ENCODE data around the gene RAB31. TPM values are rescaled to one million over a fixed set of nuclear protein-coding genes. Genes with fewer than 3 reads are reported as not detected.

Gene RAB31
- total RNA-seq, 1 experiment from 2014 or later, result 32.9 TPM

DNA sequence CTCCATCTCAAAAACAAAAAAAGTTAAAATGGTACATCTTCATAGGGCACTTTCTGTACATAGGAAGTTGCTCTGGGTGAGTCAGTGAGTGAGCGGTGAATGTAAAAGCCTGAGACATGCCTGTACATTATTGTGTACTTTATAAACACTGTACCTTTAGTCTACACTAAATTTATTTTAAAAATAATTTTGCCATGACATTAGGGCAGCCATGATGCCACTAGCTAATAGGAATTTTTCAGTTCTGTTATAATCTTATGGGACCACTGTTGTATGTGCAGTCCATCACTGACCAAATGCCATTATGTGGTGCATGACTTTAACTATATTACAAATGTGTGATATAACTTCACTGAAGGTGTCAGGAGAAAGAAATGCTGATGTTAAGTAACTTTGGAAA lies 166.6 kb downstream of the RAB31 start:
- peaks cover 22% of the 10 kb centered on the region for H3K4me1 Mint-ChIP-seq
- DNase-seq (ENCODE audit: low spot score), result no peak
- POLR2A ChIA-PET, result no interaction called here

DNA sequence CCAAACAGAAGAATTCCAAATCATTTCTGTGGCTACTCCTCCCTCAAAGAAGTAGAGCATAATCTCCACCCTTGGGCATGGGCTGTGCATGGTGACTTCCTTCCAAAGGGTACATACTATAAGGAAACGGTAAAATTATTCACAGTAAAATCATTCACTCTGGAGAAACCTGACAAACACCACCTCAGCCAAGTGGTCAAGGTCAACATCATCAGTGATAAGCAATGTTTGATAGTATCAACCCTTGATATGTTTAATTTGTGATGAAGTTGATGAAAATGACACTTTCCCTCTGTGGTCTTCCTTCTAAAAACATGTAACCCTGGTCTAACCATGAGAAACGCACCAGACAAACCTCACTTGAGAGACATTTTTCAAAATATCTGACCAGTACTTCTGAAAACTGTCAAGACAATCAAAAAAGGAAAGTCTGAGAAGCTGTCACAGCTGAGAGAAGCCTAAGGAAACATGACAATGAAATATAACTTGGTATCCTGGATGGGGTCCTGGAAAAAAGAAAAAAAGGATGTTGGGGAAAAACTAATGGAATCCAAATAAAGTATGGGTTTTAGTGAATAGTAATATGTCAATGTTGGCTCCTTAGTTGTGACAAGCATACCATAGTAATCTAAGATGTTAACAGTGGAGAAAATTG lies 168.2 kb downstream of the RAB31 start:
- POLR2A ChIA-PET, result no interaction called here
- Mint-ChIP-seq H3K27ac (no peak overlapping the region), H3K4me1 (peaks cover 6% of the 10 kb centered on the region), H3K27me3 (ENCODE audit: low read depth) (peaks cover under 1% of the 10 kb centered on the region; the same call in 1 of the 2 replicates), H3K4me3 (no peak overlapping the region), H3K36me3 (no peaks in the 10 kb centered on the region), H3K9me3 (no peaks in the 10 kb centered on the region)
- CTCF ChIA-PET, result no interaction called here
- ATAC-seq (no peak), DNase-seq (ENCODE audit: low spot score) (no peak)
- TF ChIP-seq ATF2 (CRISPR knock-in tag; IDR thresholded peaks at IDR 0.05; ENCODE audit: borderline replicate concordance, low read depth) (no peak), IRF2 (CRISPR knock-in tag; IDR thresholded peaks at IDR 0.05; ENCODE audit: borderline replicate concordance, low read depth) (no peak), ATF1 (CRISPR knock-in tag; IDR thresholded peaks at IDR 0.05) (no peak), ZNF121 (CRISPR knock-in tag; IDR thresholded peaks at IDR 0.05) (no peak), ELF4 (CRISPR knock-in tag; IDR thresholded peaks at IDR 0.05; ENCODE audit: low read depth) (no peak), JAZF1 (CRISPR knock-in tag; IDR thresholded peaks at IDR 0.05) (no peak)

More for the DNA sequence above, 166.6 kb downstream of the RAB31 start:
- H3K27me3 Mint-ChIP-seq (ENCODE audit: low read depth), result peaks cover 3% of the 10 kb centered on the region; the same call in 1 of the 2 replicates
- no peak overlapping the region for H3K27ac Mint-ChIP-seq
- no peaks in the 10 kb centered on the region for H3K9me3 Mint-ChIP-seq
- H3K36me3 Mint-ChIP-seq, result no peaks in the 10 kb centered on the region
- H3K4me3 Mint-ChIP-seq, result no peak overlapping the region
- no peak for TF ChIP-seq ZNF263 (CRISPR knock-in tag; IDR thresholded peaks at IDR 0.05; ENCODE audit: low read depth)
- TF ChIP-seq, protein P1, sequence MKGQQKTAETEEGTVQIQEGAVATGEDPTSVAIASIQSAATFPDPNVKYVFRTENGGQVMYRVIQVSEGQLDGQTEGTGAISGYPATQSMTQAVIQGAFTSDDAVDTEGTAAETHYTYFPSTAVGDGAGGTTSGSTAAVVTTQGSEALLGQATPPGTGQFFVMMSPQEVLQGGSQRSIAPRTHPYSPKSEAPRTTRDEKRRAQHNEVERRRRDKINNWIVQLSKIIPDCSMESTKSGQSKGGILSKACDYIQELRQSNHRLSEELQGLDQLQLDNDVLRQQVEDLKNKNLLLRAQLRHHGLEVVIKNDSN (CRISPR knock-in tag; IDR thresholded peaks at IDR 0.05), result no peak
- TF ChIP-seq TEAD1 (CRISPR knock-in tag; IDR thresholded peaks at IDR 0.05), result no peak
- TF ChIP-seq, protein P2, sequence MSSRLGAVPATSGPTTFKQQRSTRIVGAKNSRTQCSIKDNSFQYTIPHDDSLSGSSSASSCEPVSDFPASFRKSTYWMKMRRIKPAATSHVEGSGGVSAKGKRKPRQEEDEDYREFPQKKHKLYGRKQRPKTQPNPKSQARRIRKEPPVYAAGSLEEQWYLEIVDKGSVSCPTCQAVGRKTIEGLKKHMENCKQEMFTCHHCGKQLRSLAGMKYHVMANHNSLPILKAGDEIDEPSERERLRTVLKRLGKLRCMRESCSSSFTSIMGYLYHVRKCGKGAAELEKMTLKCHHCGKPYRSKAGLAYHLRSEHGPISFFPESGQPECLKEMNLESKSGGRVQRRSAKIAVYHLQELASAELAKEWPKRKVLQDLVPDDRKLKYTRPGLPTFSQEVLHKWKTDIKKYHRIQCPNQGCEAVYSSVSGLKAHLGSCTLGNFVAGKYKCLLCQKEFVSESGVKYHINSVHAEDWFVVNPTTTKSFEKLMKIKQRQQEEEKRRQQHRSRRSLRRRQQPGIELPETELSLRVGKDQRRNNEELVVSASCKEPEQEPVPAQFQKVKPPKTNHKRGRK (CRISPR knock-in tag; IDR thresholded peaks at IDR 0.05; ENCODE audit: borderline replicate concordance), result no peak
- TF ChIP-seq, protein P3, sequence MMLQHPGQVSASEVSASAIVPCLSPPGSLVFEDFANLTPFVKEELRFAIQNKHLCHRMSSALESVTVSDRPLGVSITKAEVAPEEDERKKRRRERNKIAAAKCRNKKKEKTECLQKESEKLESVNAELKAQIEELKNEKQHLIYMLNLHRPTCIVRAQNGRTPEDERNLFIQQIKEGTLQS (CRISPR knock-in tag; conservative IDR thresholded peaks at IDR 0.05), result no peak
- no peak for TF ChIP-seq CTCF (IDR thresholded peaks at IDR 0.05)
- TF ChIP-seq RORB (CRISPR knock-in tag; IDR thresholded peaks at IDR 0.05), result no peak
- TF ChIP-seq JAZF1 (CRISPR knock-in tag; IDR thresholded peaks at IDR 0.05), result no peak
- TF ChIP-seq ELF4 (CRISPR knock-in tag; IDR thresholded peaks at IDR 0.05; ENCODE audit: low read depth), result no peak
- TF ChIP-seq SMAD3 (CRISPR knock-in tag; IDR thresholded peaks at IDR 0.05; ENCODE audit: borderline replicate concordance), result no peak
- TF ChIP-seq, protein P4, sequence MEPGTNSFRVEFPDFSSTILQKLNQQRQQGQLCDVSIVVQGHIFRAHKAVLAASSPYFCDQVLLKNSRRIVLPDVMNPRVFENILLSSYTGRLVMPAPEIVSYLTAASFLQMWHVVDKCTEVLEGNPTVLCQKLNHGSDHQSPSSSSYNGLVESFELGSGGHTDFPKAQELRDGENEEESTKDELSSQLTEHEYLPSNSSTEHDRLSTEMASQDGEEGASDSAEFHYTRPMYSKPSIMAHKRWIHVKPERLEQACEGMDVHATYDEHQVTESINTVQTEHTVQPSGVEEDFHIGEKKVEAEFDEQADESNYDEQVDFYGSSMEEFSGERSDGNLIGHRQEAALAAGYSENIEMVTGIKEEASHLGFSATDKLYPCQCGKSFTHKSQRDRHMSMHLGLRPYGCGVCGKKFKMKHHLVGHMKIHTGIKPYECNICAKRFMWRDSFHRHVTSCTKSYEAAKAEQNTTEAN (CRISPR knock-in tag; IDR thresholded peaks at IDR 0.05), result no peak
- no peak for TF ChIP-seq TEAD4 (CRISPR knock-in tag; IDR thresholded peaks at IDR 0.05)
- TF ChIP-seq FOXP1 (CRISPR knock-in tag; IDR thresholded peaks at IDR 0.05; ENCODE audit: borderline replicate concordance), result no peak
- TF ChIP-seq GABPB1 (CRISPR knock-in tag; IDR thresholded peaks at IDR 0.05), result no peak
- no peak for ATAC-seq
- CTCF ChIA-PET, result no interaction called here

Data from WTC11 (cell line).